A172 (cell line): Measurements from ENCODE around the gene COA8. TPM values are rescaled to one million over a fixed set of nuclear protein-coding genes. Genes with fewer than 3 reads are reported as not detected.

Source experiments
- DNase-seq: peaks from one replicate; pipeline ENCODE4 v3.0.0-alpha.2; 2015; ENCODE audit warnings: low spot score
- total RNA-seq: library from RNA; depleted of rRNA; stranded (reverse); fragments of >200 nt; shearing (Covaris generic); gene quantifications from 2 replicates; pipeline ENCODE4 v1.2.3, GENCODE V29; 2014

Gene COA8
- total RNA-seq, 1 experiment from 2014 or later: 24.8 TPM

DNA sequence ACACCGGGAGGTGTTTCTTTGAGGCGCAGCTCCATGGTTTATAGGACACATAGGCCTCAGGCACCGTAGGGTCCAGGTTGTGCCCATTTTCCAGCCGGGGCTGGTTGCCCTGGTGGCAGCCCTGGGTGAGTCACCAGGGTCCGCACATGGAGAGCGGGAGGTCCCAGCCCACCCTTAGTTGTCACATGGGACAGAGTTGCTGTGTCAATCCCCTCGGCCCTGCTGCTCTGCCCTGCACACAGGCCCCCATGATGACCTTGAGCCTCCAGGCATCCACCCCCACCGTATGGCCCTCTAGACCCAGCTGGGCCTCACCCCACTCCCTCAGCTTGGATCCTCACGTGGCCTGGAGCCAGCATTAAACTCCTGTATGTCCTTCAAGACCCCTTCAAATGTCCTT lies 26.1 kb upstream of the COA8 start:
- no peak for DNase-seq

DNA sequence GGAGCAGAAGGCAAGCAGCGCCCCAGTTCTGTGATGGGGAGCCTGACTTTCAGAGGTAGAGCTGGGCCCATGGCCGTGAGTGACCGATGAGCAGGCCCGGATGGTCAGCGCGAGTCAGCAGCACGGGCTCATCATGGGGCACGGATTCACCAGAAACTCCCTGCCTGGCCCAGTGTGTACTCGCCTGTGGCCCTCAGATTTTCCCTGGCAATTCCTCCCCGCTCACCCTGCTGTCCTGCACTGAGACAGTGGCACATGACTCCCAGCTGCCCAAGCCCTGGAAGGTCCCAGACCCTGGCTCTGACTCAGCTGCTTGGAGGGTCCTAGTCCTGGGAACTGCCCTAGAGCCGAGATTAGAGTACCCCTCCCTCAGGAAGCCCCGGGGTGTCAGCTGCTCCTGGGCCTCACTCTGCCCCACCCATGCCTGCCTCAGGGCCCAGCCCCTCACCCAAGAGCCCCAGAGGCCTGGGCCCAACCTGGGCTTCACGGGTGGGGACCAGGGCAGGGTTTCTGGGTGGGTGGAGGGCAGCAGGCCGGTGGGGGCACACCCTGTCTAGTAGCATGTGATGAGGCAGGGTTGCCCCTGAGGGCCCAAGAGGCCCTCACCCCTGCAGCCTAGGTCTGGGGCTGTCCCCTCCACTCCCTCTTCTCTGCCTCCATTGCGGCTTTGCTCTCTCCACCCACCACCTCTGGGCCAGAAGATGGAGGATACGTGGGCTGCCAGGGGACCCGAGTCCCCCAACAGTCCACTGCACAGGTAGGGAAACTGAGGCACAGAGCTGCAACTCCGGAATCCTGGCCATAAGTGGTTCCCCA lies 25.4 kb upstream of the COA8 start:
- no peak for DNase-seq

DNA sequence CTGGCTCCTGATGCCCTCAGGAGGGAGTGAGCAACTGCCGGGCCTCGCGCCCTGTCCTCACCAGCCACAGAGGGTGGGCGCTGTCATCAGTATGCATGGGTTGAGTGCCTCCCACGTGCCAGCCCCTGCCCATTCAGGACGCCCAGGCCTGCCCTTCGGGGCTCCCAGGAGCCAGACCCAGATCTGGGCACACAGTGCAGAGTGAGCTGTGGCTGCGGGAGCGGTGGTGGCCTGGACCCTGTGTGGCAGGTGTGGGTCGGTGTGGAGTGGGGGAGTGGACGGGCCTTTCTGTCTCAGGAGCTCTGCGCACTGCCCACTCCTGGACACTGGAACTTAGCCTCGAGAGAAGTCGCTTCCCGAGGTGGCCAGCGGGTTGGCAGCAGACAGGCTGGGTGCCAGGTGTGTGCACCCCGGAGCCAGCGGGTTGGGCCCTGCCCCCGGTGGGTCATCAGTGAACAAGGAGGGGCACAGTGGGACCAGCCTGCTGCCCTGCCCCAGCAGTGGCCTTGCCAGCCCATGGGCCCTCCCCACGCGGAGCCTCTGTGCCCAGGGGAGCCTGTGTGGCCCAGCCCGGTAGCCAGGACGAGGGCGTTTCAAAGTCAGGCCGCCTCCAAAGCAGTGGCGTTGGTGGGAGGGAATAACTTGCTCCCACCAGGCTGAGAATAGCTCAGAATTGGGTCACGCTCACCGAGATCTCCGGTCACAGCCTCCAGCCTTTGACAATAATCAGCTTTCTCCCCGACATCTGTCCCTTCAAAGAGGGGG lies 24.3 kb upstream of the COA8 start:
- DNase-seq: no peak

DNA sequence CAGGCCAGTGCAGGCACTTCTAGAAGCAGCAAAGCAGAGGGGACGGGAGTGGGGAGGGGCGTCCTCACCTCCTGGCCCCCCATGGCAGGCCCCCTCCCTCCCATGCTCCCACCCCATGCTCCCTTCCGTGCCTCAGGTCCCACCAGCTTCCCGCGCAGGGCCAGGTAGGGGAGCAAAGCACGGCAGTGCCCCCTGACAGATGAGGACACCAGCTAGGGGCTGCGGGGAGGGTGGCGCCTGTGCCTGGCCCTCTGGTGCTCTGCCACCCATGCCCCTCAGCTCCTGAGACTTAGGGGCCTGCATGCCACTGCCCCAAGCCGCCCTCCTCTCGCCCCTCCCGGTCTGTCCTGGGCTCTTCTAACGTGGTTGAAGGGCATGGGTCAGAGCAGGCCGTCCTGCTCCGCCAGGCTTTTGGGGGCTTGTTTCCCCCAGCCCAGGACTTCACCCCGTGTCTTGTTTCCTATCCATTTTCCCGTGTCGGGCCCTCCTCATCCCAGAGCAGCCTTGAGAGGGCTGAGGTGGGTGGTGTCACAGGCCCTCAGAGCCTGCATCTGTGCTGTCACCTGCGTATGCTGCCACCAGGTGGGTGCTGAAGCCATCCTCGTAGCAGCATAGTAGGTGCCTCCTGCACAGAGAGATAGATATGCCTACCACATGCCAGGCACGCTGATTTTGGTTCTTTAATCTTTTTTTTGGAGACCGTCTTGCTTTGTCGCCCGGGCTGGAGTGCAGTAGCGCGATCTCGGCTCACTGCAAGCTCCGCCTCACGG lies 23.5 kb upstream of the COA8 start:
- no peak for DNase-seq

DNA sequence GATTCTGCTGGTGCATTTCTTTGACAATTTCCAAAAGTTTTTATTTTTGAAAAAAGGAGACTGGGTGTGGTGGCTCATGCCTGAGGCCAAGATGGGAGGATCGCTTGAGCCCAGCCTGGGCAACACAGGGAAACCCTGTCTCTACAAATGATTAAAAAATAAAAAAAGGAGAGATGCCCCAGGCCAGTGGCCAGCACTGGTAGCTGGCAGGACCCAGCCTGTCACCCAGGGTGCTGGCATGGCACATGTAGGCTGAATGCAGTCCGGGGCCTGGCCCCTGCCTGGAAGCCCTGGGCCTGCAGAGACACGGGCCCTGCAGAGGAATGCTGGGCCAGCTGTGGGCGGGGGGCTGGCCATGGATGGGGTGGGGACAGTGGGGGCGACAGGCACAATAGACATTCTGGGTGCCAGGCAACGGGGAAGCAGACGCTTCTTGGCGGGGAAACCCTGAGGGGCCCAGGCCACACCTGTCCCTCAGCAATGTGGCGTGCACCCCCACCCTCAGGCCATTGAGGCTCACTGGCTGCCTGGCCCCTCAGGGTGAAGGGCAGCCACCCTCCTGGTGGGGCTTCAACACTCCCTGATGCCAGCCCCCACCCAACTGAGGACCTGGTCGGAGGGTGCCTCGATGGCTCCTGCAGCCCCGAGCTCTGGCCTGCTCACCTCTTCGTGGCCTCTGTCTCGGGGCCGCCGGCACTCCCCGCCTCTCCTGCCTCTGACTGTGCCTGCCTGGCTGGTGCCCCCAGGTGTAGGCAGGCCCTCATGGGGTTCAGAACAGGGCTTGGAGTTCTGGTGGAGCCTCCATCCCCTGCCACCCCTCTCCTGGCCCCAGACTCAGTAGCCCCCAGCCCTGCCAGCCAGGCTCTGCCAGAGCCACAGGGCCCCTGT lies 21.7 kb upstream of the COA8 start:
- DNase-seq: no peak

DNA sequence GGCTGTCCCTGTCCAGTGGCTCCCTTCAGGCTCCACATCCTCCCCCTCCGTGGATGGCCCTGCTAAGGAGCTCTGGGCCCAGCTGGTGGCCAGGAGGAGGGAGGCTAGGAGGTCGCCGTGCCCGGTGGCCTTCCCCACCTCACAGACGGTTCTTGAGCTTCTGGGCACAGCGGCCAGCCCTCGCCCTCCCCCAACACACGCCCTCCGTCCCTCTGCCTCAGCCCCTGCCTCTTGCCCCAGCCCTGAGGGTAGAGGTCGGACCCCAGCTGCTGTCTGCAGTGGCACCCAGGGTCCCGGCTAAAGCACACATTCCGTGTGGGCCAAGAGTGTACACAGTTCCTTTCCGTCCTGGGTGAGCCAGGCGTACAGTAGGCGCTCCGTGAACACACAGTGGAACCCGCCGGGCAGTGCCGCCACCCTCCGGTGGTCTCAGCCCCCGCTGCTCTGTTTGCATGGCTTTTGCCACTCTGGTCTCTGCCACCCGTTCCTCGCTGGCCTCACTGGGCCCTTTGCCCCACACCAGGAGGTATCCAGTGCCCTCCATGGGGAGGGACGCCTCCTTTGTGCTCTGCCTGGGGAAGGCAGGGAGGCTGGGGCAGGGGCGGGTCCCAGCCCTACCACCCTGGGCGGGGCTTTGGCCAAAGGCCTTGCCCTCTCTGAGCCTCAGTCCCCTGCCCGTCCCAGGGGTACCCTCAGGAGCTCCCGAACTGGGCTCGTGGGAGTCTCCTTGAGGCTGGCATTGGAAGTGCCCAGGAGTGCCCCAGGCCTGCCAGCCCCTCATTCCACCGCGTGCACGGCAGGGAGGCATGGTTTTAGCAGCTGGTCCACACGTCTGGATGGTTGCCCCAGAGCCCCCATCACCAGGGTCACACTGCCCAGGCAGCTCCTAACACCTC lies 20.8 kb upstream of the COA8 start:
- DNase-seq: peak; percentile 23

DNA sequence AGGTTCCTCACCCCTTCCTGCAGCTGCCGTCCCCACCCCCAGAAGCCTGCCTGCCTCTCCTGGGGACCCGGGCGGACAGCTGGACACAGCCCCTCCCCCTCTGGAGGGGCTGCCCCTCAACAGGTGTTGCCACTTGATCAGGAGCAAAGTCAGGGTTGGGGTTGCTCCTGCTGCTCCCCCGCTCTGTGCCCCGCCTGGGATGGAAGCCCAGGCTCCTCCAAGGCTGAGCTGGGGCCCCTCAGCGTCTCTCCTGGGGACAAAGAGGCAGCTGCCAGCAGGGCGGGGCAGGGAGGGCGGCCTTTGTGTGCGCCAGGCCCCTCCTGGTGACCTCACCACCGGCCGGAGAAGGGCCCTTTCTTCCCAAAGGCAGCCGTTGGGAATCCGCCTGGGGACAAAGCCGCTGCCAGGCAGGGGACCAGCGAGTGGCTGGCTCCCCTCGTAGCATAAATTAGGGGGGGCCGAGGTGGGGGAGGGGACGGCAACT lies 20.1 kb upstream of the COA8 start:
- peak; percentile 57 for DNase-seq

DNA sequence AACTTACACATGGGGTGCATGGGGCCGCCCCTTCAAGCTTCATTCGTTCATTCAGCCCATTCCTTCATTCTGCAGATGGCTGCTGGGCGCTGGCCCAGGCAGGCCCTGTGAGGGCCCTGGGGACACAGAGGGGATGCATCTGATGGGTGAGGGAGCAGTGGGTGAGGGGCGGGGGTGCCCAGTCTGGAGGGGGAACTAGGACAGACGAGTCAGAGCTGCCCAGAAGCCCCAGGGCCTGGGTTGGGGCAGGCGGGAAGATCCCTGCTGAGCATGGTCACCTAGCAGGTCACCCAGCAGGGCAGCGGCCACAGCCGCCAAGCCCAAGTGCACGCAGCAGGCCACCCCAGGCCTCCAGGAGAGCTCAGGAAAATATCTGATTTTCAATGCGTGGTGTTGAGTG lies 19.6 kb upstream of the COA8 start:
- DNase-seq: no peak

DNA sequence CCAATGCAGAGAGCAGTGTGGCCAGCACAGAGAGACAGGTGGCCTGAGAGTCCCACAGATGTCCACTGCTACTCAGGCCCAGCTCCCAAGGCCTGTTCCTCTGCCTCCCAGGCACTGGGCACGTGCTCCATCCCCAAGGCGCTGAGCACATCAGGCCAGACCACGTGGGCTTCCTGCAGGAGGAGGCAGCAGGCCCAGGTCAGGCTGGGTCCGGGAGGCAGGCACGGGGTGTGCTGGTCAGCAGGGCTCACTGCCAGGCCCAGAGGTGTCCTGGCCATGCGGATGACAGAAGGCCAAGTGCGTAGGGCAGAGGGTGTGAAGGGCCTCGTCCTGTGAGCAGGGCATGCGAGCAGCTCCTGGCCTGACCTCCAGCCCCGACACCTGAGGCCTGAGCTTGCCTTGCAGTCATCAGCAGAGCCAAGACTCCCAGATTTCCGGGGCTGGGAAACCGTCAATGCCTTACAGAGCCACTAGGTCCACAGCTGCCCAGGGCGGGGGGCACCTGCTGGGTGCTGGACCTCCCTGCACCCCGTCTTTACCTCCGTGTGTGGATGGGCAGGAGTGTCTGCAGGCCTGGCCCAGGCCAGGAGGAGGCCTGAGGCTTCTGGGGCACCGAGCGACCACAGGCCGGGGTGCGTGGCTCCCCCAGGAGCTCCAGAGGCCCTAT lies 18.9 kb upstream of the COA8 start:
- no peak for DNase-seq

DNA sequence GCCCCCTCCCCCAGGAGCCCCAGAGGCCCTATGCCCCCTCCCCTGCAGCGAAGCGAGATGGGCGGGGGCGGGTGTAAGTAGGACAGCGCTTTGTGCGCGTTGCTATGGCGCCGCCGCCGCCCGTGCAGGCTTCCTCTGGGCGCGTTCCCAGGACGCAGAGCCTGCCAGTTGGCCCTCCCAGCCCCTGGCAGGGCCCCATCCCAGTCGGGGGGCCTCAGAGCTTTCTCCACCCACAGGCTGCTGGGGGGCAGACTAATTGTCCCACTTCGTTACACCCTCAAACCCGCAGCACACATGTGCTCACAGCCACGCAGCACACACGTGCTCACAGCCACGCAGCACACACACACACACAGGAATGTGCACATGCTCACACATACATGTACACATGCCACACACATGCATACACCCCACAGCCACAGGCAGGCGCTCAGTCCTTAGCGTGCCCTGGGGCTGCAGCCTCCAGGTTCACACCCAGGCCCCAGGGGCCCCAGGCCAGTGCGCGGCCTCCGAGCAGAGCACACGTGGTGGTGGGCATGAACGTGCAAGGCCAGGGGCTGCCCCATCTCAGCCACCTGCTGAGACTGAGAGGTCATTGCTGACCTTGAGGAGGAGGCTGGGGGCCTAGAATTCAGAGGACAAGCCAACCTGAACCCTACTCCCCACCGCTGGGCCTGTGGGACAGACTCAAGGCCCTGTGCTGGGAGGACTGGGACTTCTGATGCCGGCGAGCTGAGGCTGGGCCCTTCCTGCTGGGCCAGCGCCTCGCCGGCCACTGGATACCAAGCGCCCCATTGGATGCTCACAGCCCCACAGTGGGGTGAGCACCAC lies 18.2 kb upstream of the COA8 start:
- DNase-seq: no peak

DNA sequence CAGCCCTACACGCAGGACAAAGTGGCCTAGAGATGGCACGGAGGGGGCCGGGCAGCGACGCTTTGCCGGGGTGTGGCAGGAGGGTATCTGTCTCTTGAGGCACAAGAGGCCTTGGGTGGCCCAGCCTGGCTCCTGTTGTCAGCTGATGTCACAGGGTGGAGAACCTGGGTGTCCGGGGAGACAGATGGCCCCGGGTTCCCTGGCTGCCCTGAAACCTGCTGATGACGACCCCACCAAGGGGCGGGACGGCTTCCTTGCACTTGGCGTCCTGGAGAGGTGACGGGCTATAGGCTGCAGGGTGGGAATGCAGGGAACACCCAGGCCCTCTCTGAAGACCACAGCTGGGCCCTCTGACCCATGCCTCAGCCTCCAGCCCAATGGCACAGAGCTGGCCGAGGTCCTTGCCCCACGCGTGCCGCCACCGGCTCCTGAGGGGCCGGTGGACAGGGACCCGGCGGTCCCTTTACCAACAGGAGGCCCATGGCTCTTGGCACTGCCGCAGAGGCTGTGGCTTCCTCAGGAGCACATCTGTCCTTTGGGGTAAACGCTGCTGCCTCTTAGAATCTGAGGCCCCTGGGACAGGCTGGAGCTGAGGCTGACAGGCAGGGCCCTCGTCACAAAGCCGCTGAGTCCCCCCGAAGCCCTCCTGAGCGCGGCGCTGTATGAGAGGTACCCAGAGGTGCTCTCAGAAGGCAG lies 17.4 kb upstream of the COA8 start:
- DNase-seq: no peak

DNA sequence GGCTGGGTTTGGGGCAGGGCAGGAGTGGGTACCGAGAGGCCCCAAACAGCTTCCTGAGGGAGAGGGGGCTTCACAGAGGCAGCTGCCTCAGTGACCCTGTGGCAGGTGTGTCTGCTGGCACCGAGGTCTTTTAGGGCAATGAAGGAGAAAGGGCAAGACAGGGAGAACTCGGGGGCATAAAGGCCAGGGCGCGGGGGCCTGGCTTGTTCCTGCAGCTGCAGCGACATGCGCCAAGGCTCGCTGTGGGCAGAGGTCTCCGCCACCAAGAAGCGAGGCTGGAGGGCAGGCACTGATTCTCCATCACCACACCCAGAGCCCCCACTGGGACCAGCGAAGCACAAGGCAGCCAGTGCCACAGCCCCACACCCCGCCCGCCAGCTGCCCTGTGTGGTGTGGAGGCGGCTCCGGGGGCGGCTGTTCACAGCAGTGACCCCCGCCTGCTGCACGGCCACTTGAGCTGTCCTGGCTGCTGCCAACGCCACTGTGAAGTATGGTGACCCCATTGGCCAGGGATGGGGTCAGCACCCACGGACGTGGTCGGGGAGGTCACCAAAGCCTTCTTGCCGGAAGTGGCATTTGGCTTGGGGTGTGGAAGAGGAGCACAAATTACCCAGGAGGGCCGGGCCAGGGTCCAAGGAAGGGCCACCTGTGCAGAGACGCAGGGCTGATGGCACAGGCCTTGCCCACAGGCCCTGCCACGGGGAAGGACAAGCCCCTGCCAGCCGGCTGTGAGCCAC lies 16.7 kb upstream of the COA8 start:
- no peak for DNase-seq

DNA sequence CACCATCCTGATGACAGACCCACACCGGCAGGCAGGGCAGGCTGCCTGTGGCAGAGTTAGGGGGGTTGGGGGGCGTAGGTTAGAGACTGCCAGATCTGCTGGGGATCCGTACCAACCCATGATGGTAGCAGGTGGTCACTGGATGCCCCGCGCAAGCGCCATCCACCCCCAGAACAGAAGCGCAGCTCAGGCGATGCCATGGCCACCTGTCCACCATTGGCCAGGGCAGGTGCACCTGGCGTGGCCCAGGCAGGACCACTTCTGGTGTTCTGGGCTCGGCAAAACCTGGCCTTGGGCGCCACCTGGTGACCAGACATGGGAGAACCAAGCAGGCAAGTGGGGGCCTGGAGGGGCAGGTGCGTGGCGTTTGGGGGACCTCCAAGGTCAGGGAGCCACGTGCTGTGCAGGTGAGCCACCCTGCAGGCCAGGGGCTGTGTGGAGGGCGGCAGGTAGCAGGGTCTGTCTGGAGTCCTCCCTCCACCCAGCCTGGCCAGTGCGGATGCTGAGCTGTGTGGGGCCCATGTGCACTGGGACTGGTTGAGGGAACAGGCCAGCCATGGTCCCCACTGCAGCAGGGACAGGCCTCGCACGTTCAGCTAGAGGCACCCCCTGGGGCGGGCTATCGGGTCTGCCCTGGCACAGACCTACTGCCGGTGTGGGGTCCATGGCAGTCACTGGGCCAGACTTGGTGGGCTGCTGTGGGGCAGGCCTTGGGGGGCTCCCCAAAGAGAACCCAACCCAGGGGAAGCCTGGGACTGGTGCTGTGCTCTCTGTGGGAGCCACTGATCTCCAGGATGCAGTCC lies 15.9 kb upstream of the COA8 start:
- DNase-seq: no peak

DNA sequence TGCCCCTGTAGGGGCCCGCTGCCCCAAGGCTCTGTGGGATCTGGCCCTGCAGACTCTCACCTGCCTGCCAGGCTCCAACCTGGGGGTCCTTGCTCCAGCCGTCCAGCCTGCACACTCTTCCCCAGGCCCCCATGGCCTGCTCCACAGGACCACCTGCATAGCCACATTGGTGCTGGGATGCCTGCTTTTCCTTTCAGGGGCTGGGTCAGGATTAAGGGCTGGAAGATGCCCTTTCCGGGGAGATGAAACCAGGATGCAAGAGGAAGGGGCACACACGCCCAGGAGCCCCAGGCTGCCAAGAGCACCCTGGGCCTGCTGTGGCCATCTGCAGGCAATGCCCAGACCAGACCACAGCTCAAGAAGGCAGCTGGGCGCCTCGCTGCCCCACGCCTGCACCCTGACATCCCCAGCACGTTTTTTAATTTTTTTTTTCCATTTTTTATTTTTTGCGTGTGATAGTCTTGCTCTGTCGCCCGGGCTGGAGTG lies 15.3 kb upstream of the COA8 start:
- DNase-seq: no peak

DNA sequence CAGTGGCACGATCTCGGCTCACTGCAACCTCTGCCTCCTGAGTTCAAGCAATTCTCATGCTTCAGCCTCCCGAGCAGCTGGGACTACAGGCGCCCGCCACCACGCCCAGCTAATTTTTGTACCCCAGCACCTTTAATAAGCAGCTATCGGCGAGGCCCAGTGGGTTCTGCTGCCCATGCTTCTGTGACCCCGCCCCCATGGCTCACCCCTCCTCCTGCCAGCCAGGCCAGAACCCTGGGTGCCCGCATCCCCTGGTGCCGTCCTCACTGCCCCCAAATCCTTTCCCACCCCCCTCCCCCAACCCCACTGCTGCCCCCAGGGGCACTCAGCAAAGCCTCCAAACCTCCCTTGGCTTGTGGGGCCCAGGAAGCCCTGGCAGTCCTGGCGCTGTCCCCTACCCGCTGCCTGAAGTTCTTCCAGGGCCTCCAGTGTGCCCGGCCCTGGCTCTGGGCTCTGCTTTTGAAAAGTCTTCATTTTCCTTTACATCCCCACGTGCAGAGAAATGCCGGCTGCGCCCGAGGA lies 14.8 kb upstream of the COA8 start:
- no peak for DNase-seq
